Measurements from ENCODE around the gene PYGO2. TPM values are rescaled to one million over a fixed set of nuclear protein-coding genes. Genes with fewer than 3 reads are reported as not detected.
"Not testable (repeated sequence)": the region's sequence is repeated elsewhere in the genome, so short reads cannot be mapped to it uniquely, and the experiment has no call there.

PYGO2 gene
- total RNA-seq, 1 donor from 2014 or later: 27.4 TPM

- H3K4me3 ChIP-seq: peak overlapping the region; percentile 95
- DNase-seq: no peak
- no peaks in the 10 kb centered on the region for H3K9me3 ChIP-seq
- ATAC-seq: no peak
- intact Hi-C loops (cut with DNase I): no loop called here
- peaks cover 23% of the 10 kb centered on the region for H3K4me1 ChIP-seq
- peak overlapping the region; percentile 8 for H3K27ac ChIP-seq
- TF ChIP-seq CTCF (IDR thresholded peaks at IDR 0.05): no peak
- H3K36me3 ChIP-seq: peaks cover 9% of the 10 kb centered on the region
- H3K27me3 ChIP-seq (ENCODE audit: low read depth): no peaks in the 10 kb centered on the region
These were observed 20.8 kb upstream of the PYGO2 start for GRCh38 chr1:154982341-154982740.

- Histone ChIP-seq H3K4me1 (peaks cover 18% of the 10 kb centered on the region), H3K27me3 (ENCODE audit: low read depth) (no peaks in the 10 kb centered on the region), H3K9me3 (no peaks in the 10 kb centered on the region), H3K27ac (no peak overlapping the region), H3K4me3 (no peak overlapping the region), H3K36me3 (peaks cover 8% of the 10 kb centered on the region)
- DNase-seq: no peak
- intact Hi-C loops (cut with DNase I): no loop called here
- ATAC-seq: no peak
- no peak for TF ChIP-seq CTCF (IDR thresholded peaks at IDR 0.05)
These were observed 16.8 kb upstream of the PYGO2 start for GRCh38 chr1:154978360-154978759.

- intact Hi-C loops (cut with DNase I); H3K4me3 ChIP-seq; H3K36me3 ChIP-seq; ATAC-seq; DNase-seq; H3K27ac ChIP-seq; H3K9me3 ChIP-seq; H3K27me3 ChIP-seq (ENCODE audit: low read depth): not testable (repeated sequence)
- peaks cover 23% of the 10 kb centered on the region for H3K4me1 ChIP-seq
These were observed 16.2 kb upstream of the PYGO2 start for GRCh38 chr1:154977762-154978161.

- H3K27me3 ChIP-seq (ENCODE audit: low read depth): no peaks in the 10 kb centered on the region
- H3K4me3 ChIP-seq: peak overlapping the region; percentile 83
- H3K36me3 ChIP-seq: peaks cover 8% of the 10 kb centered on the region
- ATAC-seq (no peak), DNase-seq (peak; percentile 81)
- H3K9me3 ChIP-seq: no peaks in the 10 kb centered on the region
- H3K4me1 ChIP-seq: peaks cover 39% of the 10 kb centered on the region
- no peak for TF ChIP-seq CTCF (IDR thresholded peaks at IDR 0.05)
- intact Hi-C loops (cut with DNase I): no loop called here
- peak overlapping the region; percentile 98 for H3K27ac ChIP-seq
These were observed 14.0 kb upstream of the PYGO2 start for GRCh38 chr1:154975409-154976059.

- peak; percentile 71 to 77 for ATAC-seq
- Histone ChIP-seq H3K27ac (peak overlapping the region; percentile 98), H3K4me1 (peaks cover 45% of the 10 kb centered on the region), H3K36me3 (peaks cover 8% of the 10 kb centered on the region), H3K27me3 (ENCODE audit: low read depth) (no peaks in the 10 kb centered on the region), H3K4me3 (peak overlapping the region; percentile 83), H3K9me3 (no peaks in the 10 kb centered on the region)
- intact Hi-C loops (cut with DNase I): no loop called here
- TF ChIP-seq CTCF (IDR thresholded peaks at IDR 0.05): no peak
- DNase-seq: peak; percentile 95
These were observed 13.3 kb upstream of the PYGO2 start for GRCh38 chr1:154974808-154975408.

GRCh38 chr1:154974102-154974807 is 12.7 kb upstream of the PYGO2 start, which contains the start of gene CKS1B:
CKS1B (plus strand) TSS chr1:154974681; CDS start chr1:154974746, 65 bp downstream.
- no peaks in the 10 kb centered on the region for H3K9me3 ChIP-seq
- H3K27ac ChIP-seq: peak within 1 kb of the TSS; percentile 98
- ATAC-seq (peak; percentile 91 to 93), DNase-seq (peak; percentile 97)
- H3K4me1 ChIP-seq: peaks cover 52% of the 10 kb centered on the region
- TF ChIP-seq CTCF (IDR thresholded peaks at IDR 0.05): no peak
- H3K36me3 ChIP-seq: peaks cover 11% of the 10 kb centered on the region
- peak within 1 kb of the TSS; percentile 83 for H3K4me3 ChIP-seq
- no peaks in the 10 kb centered on the region for H3K27me3 ChIP-seq (ENCODE audit: low read depth)
- intact Hi-C loops (cut with DNase I): no loop called here

All from lower lobe of right lung (tissue), 2 donors.